CD4-positive, alpha-beta T cell (primary cell): ENCODE measurements around the gene GPX3. TPM values are rescaled to one million over a fixed set of nuclear protein-coding genes. Genes with fewer than 3 reads are reported as not detected.

ENCODE experiments used
- ATAC-seq: fragments of 200-7000 bp; cut with Tn5 transposase; one replicate; pipeline ENCODE4 v1.10.0; 2022; ENCODE audit warnings: mild to moderate bottlenecking; ENCODE audit not compliant: poor library complexity
- CTCF ChIA-PET: fragments of 350-600 bp; sonication (Branson Sonifier 250); formaldehyde crosslinking; loops from one replicate; lab custom pipeline; 2021; ENCODE audit warnings: antibody characterized with exemption, inconsistent platforms; lab: Charles Lee
- POLR2A ChIA-PET: fragments of 350-600 bp; sonication (Branson Sonifier 250); formaldehyde crosslinking; loops from one replicate; lab custom pipeline; 2021; ENCODE audit warnings: antibody characterized with exemption, inconsistent platforms; lab: Charles Lee
- DNase-seq, 14 experiments: peaks; one replicate each; pipeline ENCODE4 v3.0.0-alpha.2; 2013 to 2020; ENCODE audit warnings: mixed read lengths in 2 of 14
- H3K27ac ChIP-seq, 2 donors: one replicate each; pipeline versions ENCODE4 v1.5.1 to v1.7.0; 2013; ENCODE audit warnings: low read length in 2 of 2, low read depth in 1 of 2, mild to moderate bottlenecking in 1 of 2
- H3K27me3 ChIP-seq, 2 experiments: 1 replicate in 1 of 2; 2 replicates in 1 of 2; pipeline versions ENCODE4 v1.6.1 to v1.7.0; 2013; ENCODE audit warnings: low read length in 2 of 2, control low read depth in 1 of 2, mild to moderate bottlenecking in 1 of 2, moderate library complexity in 1 of 2; ENCODE audit not compliant: insufficient read depth in 2 of 2, control insufficient read depth in 1 of 2
- H3K36me3 ChIP-seq: one replicate; pipeline ENCODE4 v1.6.1; 2013; ENCODE audit warnings: low read length, control low read depth; ENCODE audit not compliant: insufficient read depth
- H3K4me1 ChIP-seq: one replicate; pipeline ENCODE4 v1.6.1; 2013; ENCODE audit warnings: low read length, control low read depth; ENCODE audit not compliant: insufficient read depth
- H3K4me3 ChIP-seq: one replicate; pipeline ENCODE4 v1.5.1; 2013; ENCODE audit warnings: mild to moderate bottlenecking, low read length, moderate library complexity
- H3K9me3 ChIP-seq, 2 experiments: 1 replicate in 1 of 2; 2 replicates in 1 of 2; pipeline versions ENCODE4 v1.6.1 to v1.7.0; 2013; ENCODE audit warnings: low read length in 2 of 2, mild to moderate bottlenecking in 2 of 2, control low read depth in 1 of 2, moderate library complexity in 1 of 2; ENCODE audit not compliant: control insufficient read depth in 1 of 2, insufficient read depth in 1 of 2
- H3K27ac Mint-ChIP-seq: one replicate; pipeline ENCODE4 v1.8.0; 2020; ENCODE audit warnings: mixed read lengths
- H3K27me3 Mint-ChIP-seq: one replicate; pipeline ENCODE4 v1.8.0; 2021; ENCODE audit warnings: mixed read lengths
- H3K36me3 Mint-ChIP-seq: one replicate; pipeline ENCODE4 v1.8.0; 2021; ENCODE audit warnings: low read depth, mixed read lengths
- H3K4me1 Mint-ChIP-seq: one replicate; pipeline ENCODE4 v1.8.0; 2021; ENCODE audit warnings: low read depth, mixed read lengths
- H3K4me3 Mint-ChIP-seq: one replicate; pipeline ENCODE4 v1.8.0; 2020; ENCODE audit warnings: mild to moderate bottlenecking, mixed read lengths
- H3K9me3 Mint-ChIP-seq: one replicate; pipeline ENCODE4 v1.8.0; 2020; ENCODE audit warnings: mixed read lengths
- CTCF ChIP-seq: fragments of 200-600 bp; IDR thresholded peaks from one replicate; pipeline ENCODE4 v1.8.0; 2022; ENCODE audit warnings: antibody characterized with exemption, mild to moderate bottlenecking
- intact Hi-C, 2 experiments: fragments of 100-400 bp; cut with DNase I in 1 of 2; cut with micrococcal nuclease in 1 of 2; formaldehyde crosslinking; loops; one replicate each; pipeline versions ENCODE4 v1.15.1 to v1.9.0; 2023 to 2025; cut with DNase I, micrococcal nuclease
- total RNA-seq, 174 experiments: library from RNA in 2 of 174; stranded (reverse) in 2 of 174; gene quantifications; one replicate each; pipeline ENCODE4 v1.2.3 and lab custom pipeline; 2021 to 2026

Gene GPX3
- total RNA-seq, 2 experiments from 2014 or later = 0.58 TPM; not detected in 1

GRCh38 chr5:151036556-151036955, 16.2 kb downstream of the GPX3 start:
- Mint-ChIP-seq H3K36me3 (peaks cover 99% of the 10 kb centered on the region), H3K9me3 (no peaks in the 10 kb centered on the region), H3K27ac (no peak overlapping the region), H3K4me1 (no peaks in the 10 kb centered on the region), H3K4me3 (no peak overlapping the region), H3K27me3 (no peaks in the 10 kb centered on the region)
- Histone ChIP-seq H3K9me3 (no peaks in the 10 kb centered on the region), H3K4me1 (no peaks in the 10 kb centered on the region), H3K27ac (no peak overlapping the region), H3K36me3 (peaks cover 94% of the 10 kb centered on the region), H3K4me3 (no peak overlapping the region), H3K27me3 (no peaks in the 10 kb centered on the region)
- DNase-seq (no peak), ATAC-seq (no peak)
- ChIA-PET POLR2A (no interaction called here), CTCF (no interaction called here)
- TF ChIP-seq CTCF = no peak
- intact Hi-C loops = no loop called here

- H3K27ac ChIP-seq = no peak overlapping the region
- CTCF ChIA-PET = interaction anchor here (2.8 kb wide), 1 partner anchor 11 kb away, joined by 9 read pairs; no protein-coding TSS in a partner anchor
- Mint-ChIP-seq H3K4me3 (no peak overlapping the region), H3K27ac (no peak overlapping the region), H3K9me3 (no peaks in the 10 kb centered on the region), H3K27me3 (no peaks in the 10 kb centered on the region), H3K4me1 (no peaks in the 10 kb centered on the region), H3K36me3 (peaks cover 99% of the 10 kb centered on the region)
- H3K4me3 ChIP-seq = no peak overlapping the region
- no peaks in the 10 kb centered on the region for H3K4me1 ChIP-seq
- H3K27me3 ChIP-seq = no peaks in the 10 kb centered on the region
- POLR2A ChIA-PET = no interaction called here
- no peak for ATAC-seq
- intact Hi-C loops = no loop called here
- no peaks in the 10 kb centered on the region for H3K9me3 ChIP-seq
- no peak for DNase-seq
- H3K36me3 ChIP-seq = peaks cover 96% of the 10 kb centered on the region
- TF ChIP-seq CTCF = no peak
Measured at GRCh38 chr5:151037561-151038411, 17.4 kb downstream of the GPX3 start.

- no peak for ATAC-seq
- H3K4me3 ChIP-seq = no peak overlapping the region
- H3K4me1 Mint-ChIP-seq = no peaks in the 10 kb centered on the region
- no peak overlapping the region for H3K27ac Mint-ChIP-seq
- ChIA-PET POLR2A (no interaction called here), CTCF (interaction anchor here (2.8 kb wide), 1 partner anchor 10 kb away, joined by 9 read pairs; no protein-coding TSS in a partner anchor)
- H3K36me3 ChIP-seq = peaks cover 98% of the 10 kb centered on the region
- no peak overlapping the region for H3K4me3 Mint-ChIP-seq
- H3K9me3 ChIP-seq = no peaks in the 10 kb centered on the region
- H3K27me3 Mint-ChIP-seq = no peaks in the 10 kb centered on the region
- no peaks in the 10 kb centered on the region for H3K27me3 ChIP-seq
- DNase-seq = no peak
- H3K27ac ChIP-seq = no peak overlapping the region
- TF ChIP-seq CTCF = no peak
- H3K9me3 Mint-ChIP-seq = no peaks in the 10 kb centered on the region
- intact Hi-C loops = no loop called here
- no peaks in the 10 kb centered on the region for H3K4me1 ChIP-seq
- H3K36me3 Mint-ChIP-seq = peaks cover 99% of the 10 kb centered on the region
Measured at GRCh38 chr5:151038412-151038745, 18.0 kb downstream of the GPX3 start.
